Measurements from ENCODE around the gene NME9. TPM values are rescaled to one million over a fixed set of nuclear protein-coding genes. Genes with fewer than 3 reads are reported as not detected.

Gene NME9
- total RNA-seq, 1 donor from 2014 or later = not detected

- DNase-seq (ENCODE audit: low spot score) = no peak
- H3K9me3 Mint-ChIP-seq (ENCODE audit: unreplicated experiment) = no peaks in the 10 kb centered on the region
- no peak overlapping the region for H3K27ac Mint-ChIP-seq (ENCODE audit: unreplicated experiment)
These were observed 66.5 kb downstream of the NME9 start for GRCh38 chr3:138263104-138263503.

GRCh38 chr3:138260611-138261010, 69.0 kb downstream of the NME9 start:
- Mint-ChIP-seq H3K36me3 (ENCODE audit: low read depth, unreplicated experiment) (peaks cover 9% of the 10 kb centered on the region), H3K27me3 (ENCODE audit: unreplicated experiment) (peaks cover 4% of the 10 kb centered on the region), H3K4me1 (ENCODE audit: unreplicated experiment) (no peaks in the 10 kb centered on the region), H3K4me3 (ENCODE audit: unreplicated experiment) (no peak overlapping the region), H3K9me3 (ENCODE audit: unreplicated experiment) (no peaks in the 10 kb centered on the region), H3K27ac (ENCODE audit: unreplicated experiment) (no peak overlapping the region)
- TF ChIP-seq CTCF (IDR thresholded peaks at IDR 0.05; ENCODE audit: unreplicated experiment) = no peak
- DNase-seq (ENCODE audit: low spot score) = no peak

More at GRCh38 chr3:138263104-138263503, 66.5 kb downstream of the NME9 start:
- H3K36me3 Mint-ChIP-seq (ENCODE audit: low read depth, unreplicated experiment) = peaks cover 9% of the 10 kb centered on the region
- no peaks in the 10 kb centered on the region for H3K4me1 Mint-ChIP-seq (ENCODE audit: unreplicated experiment)
- peaks cover 3% of the 10 kb centered on the region for H3K27me3 Mint-ChIP-seq (ENCODE audit: unreplicated experiment)
- TF ChIP-seq CTCF (IDR thresholded peaks at IDR 0.05; ENCODE audit: unreplicated experiment) = no peak
- H3K4me3 Mint-ChIP-seq (ENCODE audit: unreplicated experiment) = no peak overlapping the region

- TF ChIP-seq CTCF (IDR thresholded peaks at IDR 0.05; ENCODE audit: unreplicated experiment) = no peak
- no peak overlapping the region for H3K4me3 Mint-ChIP-seq (ENCODE audit: unreplicated experiment)
- H3K36me3 Mint-ChIP-seq (ENCODE audit: low read depth, unreplicated experiment) = peaks cover 9% of the 10 kb centered on the region
- H3K27me3 Mint-ChIP-seq (ENCODE audit: unreplicated experiment) = peaks cover 4% of the 10 kb centered on the region
- DNase-seq (ENCODE audit: low spot score) = no peak
- no peaks in the 10 kb centered on the region for H3K4me1 Mint-ChIP-seq (ENCODE audit: unreplicated experiment)
- no peaks in the 10 kb centered on the region for H3K9me3 Mint-ChIP-seq (ENCODE audit: unreplicated experiment)
- H3K27ac Mint-ChIP-seq (ENCODE audit: unreplicated experiment) = no peak overlapping the region
These were observed 70.5 kb downstream of the NME9 start for GRCh38 chr3:138259126-138259525.

GRCh38 chr3:138257986-138258385, 71.7 kb downstream of the NME9 start:
- peaks cover 4% of the 10 kb centered on the region for H3K36me3 Mint-ChIP-seq (ENCODE audit: low read depth, unreplicated experiment)
- H3K4me1 Mint-ChIP-seq (ENCODE audit: unreplicated experiment) = no peaks in the 10 kb centered on the region
- DNase-seq (ENCODE audit: low spot score) = no peak
- peaks cover 4% of the 10 kb centered on the region for H3K27me3 Mint-ChIP-seq (ENCODE audit: unreplicated experiment)
- H3K4me3 Mint-ChIP-seq (ENCODE audit: unreplicated experiment) = no peak overlapping the region
- H3K9me3 Mint-ChIP-seq (ENCODE audit: unreplicated experiment) = no peaks in the 10 kb centered on the region
- no peak for TF ChIP-seq CTCF (IDR thresholded peaks at IDR 0.05; ENCODE audit: unreplicated experiment)
- H3K27ac Mint-ChIP-seq (ENCODE audit: unreplicated experiment) = no peak overlapping the region

- peaks cover 1% of the 10 kb centered on the region for H3K27me3 Mint-ChIP-seq (ENCODE audit: unreplicated experiment)
- DNase-seq (ENCODE audit: low spot score) = no peak
- H3K9me3 Mint-ChIP-seq (ENCODE audit: unreplicated experiment) = no peaks in the 10 kb centered on the region
- no peak overlapping the region for H3K4me3 Mint-ChIP-seq (ENCODE audit: unreplicated experiment)
- peaks cover 4% of the 10 kb centered on the region for H3K36me3 Mint-ChIP-seq (ENCODE audit: low read depth, unreplicated experiment)
- no peaks in the 10 kb centered on the region for H3K4me1 Mint-ChIP-seq (ENCODE audit: unreplicated experiment)
- TF ChIP-seq CTCF (IDR thresholded peaks at IDR 0.05; ENCODE audit: unreplicated experiment) = no peak
- no peak overlapping the region for H3K27ac Mint-ChIP-seq (ENCODE audit: unreplicated experiment)
These were observed 73.6 kb downstream of the NME9 start for GRCh38 chr3:138256022-138256421.
